Progenitor cell of endocrine pancreas (in vitro differentiated cells): ENCODE measurements around the gene TSTD1. TPM values are rescaled to one million over a fixed set of nuclear protein-coding genes. Genes with fewer than 3 reads are reported as not detected.
A peak's percentile ranks its signal among the peaks of the same experiment; 100 is the strongest.

Source experiments
- DNase-seq: peaks from one replicate; pipeline ENCODE4 v3.0.0; 2021; ENCODE audit warnings: low spot score; ENCODE audit not compliant: unreplicated experiment
- H3K27ac Mint-ChIP-seq: 2 replicates; pipeline ENCODE4 v1.8.0; 2021; ENCODE audit warnings: mild to moderate bottlenecking, moderate library complexity, mixed read lengths
- H3K27me3 Mint-ChIP-seq: 2 replicates; pipeline ENCODE4 v1.8.0; 2021; ENCODE audit warnings: mixed read lengths
- H3K36me3 Mint-ChIP-seq: 2 replicates; pipeline ENCODE4 v1.8.0; 2022; ENCODE audit warnings: mixed read lengths; ENCODE audit not compliant: insufficient read depth
- H3K4me1 Mint-ChIP-seq: 2 replicates; pipeline ENCODE4 v1.8.0; 2021; ENCODE audit warnings: low read depth, mixed read lengths
- H3K4me3 Mint-ChIP-seq: 2 replicates; pipeline ENCODE4 v1.8.0; 2021; ENCODE audit warnings: low read depth, mild to moderate bottlenecking, moderate library complexity, mixed read lengths
- H3K9me3 Mint-ChIP-seq: 2 replicates; pipeline ENCODE4 v1.8.0; 2021; ENCODE audit warnings: low read depth, mixed read lengths
- CTCF ChIP-seq: fragments of 200-600 bp; sonication (generic); IDR thresholded peaks from one replicate; pipeline ENCODE4 v1.5.0; 2021; ENCODE audit warnings: antibody characterized with exemption, mild to moderate bottlenecking; ENCODE audit not compliant: unreplicated experiment
- total RNA-seq: library from RNA; stranded (reverse); gene quantifications from 2 replicates; pipeline ENCODE4 v1.2.1, GENCODE V29; 2021

The TSTD1 gene
- total RNA-seq, 1 donor from 2014 or later, result 54.7 TPM

- Mint-ChIP-seq H3K36me3 (no peaks in the 10 kb centered on the region), H3K9me3 (no peaks in the 10 kb centered on the region), H3K27me3 (no peaks in the 10 kb centered on the region), H3K4me1 (no peaks in the 10 kb centered on the region), H3K4me3 (no peak overlapping the region), H3K27ac (no peak overlapping the region)
- DNase-seq, result no peak
- TF ChIP-seq CTCF, result no peak
Observed at GRCh38 chr1:161054232-161054631, 15.5 kb upstream of the TSTD1 start.

- Mint-ChIP-seq H3K9me3 (peaks cover 4% of the 10 kb centered on the region), H3K27me3 (peaks cover 5% of the 10 kb centered on the region), H3K4me3 (no peak overlapping the region), H3K4me1 (no peaks in the 10 kb centered on the region), H3K27ac (no peak overlapping the region), H3K36me3 (peaks cover 3% of the 10 kb centered on the region)
- DNase-seq, result no peak
- no peak for TF ChIP-seq CTCF
Observed at GRCh38 chr1:161052899-161053298, 14.1 kb upstream of the TSTD1 start.

GRCh38 chr1:161051219-161051618, 12.5 kb upstream of the TSTD1 start:
- peaks cover 6% of the 10 kb centered on the region for H3K36me3 Mint-ChIP-seq

GRCh38 chr1:161048949-161049722, 10.4 kb upstream of the TSTD1 start:
- H3K4me1 Mint-ChIP-seq, result peaks cover 8% of the 10 kb centered on the region
- no peak for TF ChIP-seq CTCF
- no peak overlapping the region for H3K4me3 Mint-ChIP-seq
- peaks cover 8% of the 10 kb centered on the region for H3K36me3 Mint-ChIP-seq
- peaks cover 5% of the 10 kb centered on the region for H3K27me3 Mint-ChIP-seq
- no peak for DNase-seq
- H3K27ac Mint-ChIP-seq, result peak overlapping the region; percentile 69
- H3K9me3 Mint-ChIP-seq, result peaks cover 14% of the 10 kb centered on the region

More at GRCh38 chr1:161051219-161051618, 12.5 kb upstream of the TSTD1 start:
- Mint-ChIP-seq H3K4me3 (no peak overlapping the region), H3K27ac (no peak overlapping the region), H3K4me1 (no peaks in the 10 kb centered on the region), H3K27me3 (peaks cover 5% of the 10 kb centered on the region), H3K9me3 (peaks cover 14% of the 10 kb centered on the region)
- TF ChIP-seq CTCF, result no peak
- DNase-seq, result no peak

GRCh38 chr1:161047436-161048420, 9.0 kb upstream of the TSTD1 start:
- Mint-ChIP-seq H3K27me3 (peaks cover 5% of the 10 kb centered on the region), H3K9me3 (peaks cover 14% of the 10 kb centered on the region), H3K4me1 (peaks cover 10% of the 10 kb centered on the region), H3K27ac (no peak overlapping the region), H3K4me3 (peak overlapping the region; percentile 29), H3K36me3 (peaks cover 8% of the 10 kb centered on the region)
- TF ChIP-seq CTCF, result no peak
- DNase-seq, result no peak
